ENCODE results near the gene CD207. TPM values are rescaled to one million over a fixed set of nuclear protein-coding genes. Genes with fewer than 3 reads are reported as not detected.
A peak's percentile ranks its signal among the peaks of the same experiment; 100 is the strongest.

The CD207 gene
- polyA plus RNA-seq, 3 donors, result 0.05 TPM; not detected in 2

GRCh38 chr2:70870790-70871189, 35.2 kb upstream of the CD207 start:
- H3K9me3 ChIP-seq (replicated peaks in 1 of 2; ENCODE audit: control insufficient read depth in 1 of 2, insufficient read depth in 1 of 2, low read length in 2 of 2), result no peaks in the 10 kb centered on the region
- DNase-seq, result no peak
- H3K79me2 ChIP-seq (ENCODE audit: insufficient read depth, low read length), result no peaks in the 10 kb centered on the region
- H3K27ac ChIP-seq (ENCODE audit: low read depth in 1 of 2, low read length in 2 of 2), result no peak overlapping the region
- H2AFZ ChIP-seq (ENCODE audit: insufficient read depth, low read depth, low read length, poor library complexity, severe bottlenecking), result no peak overlapping the region
- peaks cover 12 to 46% of the 10 kb centered on the region in 2 donors for H3K27me3 ChIP-seq (ENCODE audit: control insufficient read depth in 2 of 2, insufficient read depth in 2 of 2, low read length in 2 of 2)
- H3K9ac ChIP-seq (ENCODE audit: insufficient read depth, low read length, poor library complexity, severe bottlenecking), result no peak overlapping the region
- peaks cover 0 to 9% of the 10 kb centered on the region in 2 donors for H3K4me1 ChIP-seq (ENCODE audit: control insufficient read depth in 1 of 2, insufficient read depth in 2 of 2, low read length in 2 of 2)
- H3K36me3 Mint-ChIP-seq, result no peaks in the 10 kb centered on the region
- peak overlapping the region in 1 of 2 donors; percentile 4 for H3K4me3 Mint-ChIP-seq
- no peaks in the 10 kb centered on the region for H3K36me3 ChIP-seq (replicated peaks in 1 of 2; ENCODE audit: control insufficient read depth in 1 of 2, insufficient read depth in 2 of 2, low read length in 2 of 2)
- H3K4me1 Mint-ChIP-seq, result peaks cover 4% of the 10 kb centered on the region
- no peak overlapping the region for H3K4me2 ChIP-seq (replicated peaks; ENCODE audit: extremely low read depth, low read length, poor library complexity, severe bottlenecking)
- peaks cover 0 to 2% (median 0%) of the 10 kb centered on the region in 7 donors for H3K9me3 Mint-ChIP-seq
- no peak overlapping the region for H3K4me3 ChIP-seq (replicated peaks in 1 of 3; ENCODE audit: low read depth in 2 of 3, low read length in 3 of 3)
- TF ChIP-seq CTCF (IDR thresholded peaks at IDR 0.05), result no peak
- no peaks in the 10 kb centered on the region for H4K20me1 ChIP-seq (ENCODE audit: insufficient read depth, low read length)
- intact Hi-C loops (cut with micrococcal nuclease), result loop anchor here (5.0 kb wide), 3 partner anchors 47 to 83 kb away; no protein-coding TSS in a partner anchor
- peaks cover 39 to 62% (median 61%) of the 10 kb centered on the region in 3 donors for H3K27me3 Mint-ChIP-seq (ENCODE audit: low read depth in 3 of 3)
- 72% methylated on average over 3 of the region's 5 CpGs for WGBS (ENCODE audit: insufficient coverage)
- H3K27ac Mint-ChIP-seq, result no peak overlapping the region

- peaks cover 7 to 33% of the 10 kb centered on the region in 2 donors for H3K27me3 ChIP-seq (ENCODE audit: control insufficient read depth in 2 of 2, insufficient read depth in 2 of 2, low read length in 2 of 2)
- no peaks in the 10 kb centered on the region for H3K9me3 ChIP-seq (replicated peaks in 1 of 2; ENCODE audit: control insufficient read depth in 1 of 2, insufficient read depth in 1 of 2, low read length in 2 of 2)
- intact Hi-C loops (cut with micrococcal nuclease), result no loop called here
- no peak overlapping the region for H2AFZ ChIP-seq (ENCODE audit: insufficient read depth, low read depth, low read length, poor library complexity, severe bottlenecking)
- peaks cover 0 to 2% (median 0%) of the 10 kb centered on the region in 7 donors for H3K9me3 Mint-ChIP-seq
- H3K4me2 ChIP-seq (replicated peaks; ENCODE audit: extremely low read depth, low read length, poor library complexity, severe bottlenecking), result no peak overlapping the region
- H3K4me1 ChIP-seq (ENCODE audit: control insufficient read depth in 1 of 2, insufficient read depth in 2 of 2, low read length in 2 of 2), result peaks cover 0 to 9% of the 10 kb centered on the region in 2 donors
- no peak overlapping the region for H3K9ac ChIP-seq (ENCODE audit: insufficient read depth, low read length, poor library complexity, severe bottlenecking)
- no peak overlapping the region for H3K27ac ChIP-seq (ENCODE audit: low read depth in 1 of 2, low read length in 2 of 2)
- H3K36me3 ChIP-seq (replicated peaks in 1 of 2; ENCODE audit: control insufficient read depth in 1 of 2, insufficient read depth in 2 of 2, low read length in 2 of 2), result no peaks in the 10 kb centered on the region
- no peaks in the 10 kb centered on the region for H4K20me1 ChIP-seq (ENCODE audit: insufficient read depth, low read length)
- no peak overlapping the region for H3K4me3 ChIP-seq (replicated peaks in 1 of 3; ENCODE audit: low read depth in 2 of 3, low read length in 3 of 3)
- no CpG with 5 or more reads among the region's 1 CpG for WGBS (ENCODE audit: insufficient coverage)
- no peaks in the 10 kb centered on the region for H3K79me2 ChIP-seq (ENCODE audit: insufficient read depth, low read length)
- peaks cover 34 to 63% (median 51%) of the 10 kb centered on the region in 3 donors for H3K27me3 Mint-ChIP-seq (ENCODE audit: low read depth in 3 of 3)
- no peak for DNase-seq
- no peak overlapping the region for H3K4me3 Mint-ChIP-seq
- TF ChIP-seq CTCF (IDR thresholded peaks at IDR 0.05), result no peak
- H3K4me1 Mint-ChIP-seq, result peaks cover 4% of the 10 kb centered on the region
- no peaks in the 10 kb centered on the region for H3K36me3 Mint-ChIP-seq
- no peak overlapping the region for H3K27ac Mint-ChIP-seq
These were observed 33.4 kb upstream of the CD207 start for GRCh38 chr2:70868970-70869369.
